Lower leg skin (tissue), 4 donors: ENCODE results near the gene GLT1D1. TPM values are rescaled to one million over a fixed set of nuclear protein-coding genes. Genes with fewer than 3 reads are reported as not detected.
A peak's percentile ranks its signal among the peaks of the same experiment; 100 is the strongest.

Source experiments
- DNase-seq, 2 donors: peaks; one replicate each; pipeline ENCODE4 v3.0.0-alpha.2; 2019; ENCODE audit warnings: low spot score in 2 of 2
- H3K4me3 ChIP-seq: fragments of 200-600 bp; sonication (generic); 2 replicates; pipeline ENCODE4 v1.5.1; 2017; ENCODE audit warnings: mild to moderate bottlenecking, low read depth; ENCODE audit not compliant: poor library complexity, severe bottlenecking
- CTCF ChIP-seq, 3 donors: fragments of 450-650 bp; IDR thresholded peaks; one replicate each; pipeline ENCODE4 v1.5.1; 2016; ENCODE audit warnings: antibody characterized with exemption in 3 of 3, mild to moderate bottlenecking in 3 of 3, moderate library complexity in 2 of 3
- POLR2A ChIP-seq, 2 donors: fragments of 450-650 bp; IDR thresholded peaks; one replicate each; pipeline ENCODE4 v1.6.1; 2016 to 2017; ENCODE audit warnings: antibody characterized with exemption in 2 of 2, mild to moderate bottlenecking in 1 of 2, moderate library complexity in 1 of 2
- WGBS, 2 donors: methylation state at CpG; one replicate each; pipeline ENCODE4 v1.1.5; 2018; 5-methylcytosine and 5-hydroxymethylcytosine counted together
- intact Hi-C: fragments of 100-400 bp; cut with DNase I; formaldehyde crosslinking; loops from one replicate; pipeline ENCODE4 v1.15.0; 2023; ENCODE audit warnings: low total_unique reads
- total RNA-seq, 4 donors: library from RNA; depleted of rRNA; stranded (reverse); fragments of >200 nt; gene quantifications; one replicate each; pipeline ENCODE4 v1.1.0, GENCODE V29; 2016

GLT1D1 gene
- total RNA-seq, 4 donors from 2014 or later, result 1.5 to 2.2 (median 1.9) TPM

- no peak for TF ChIP-seq CTCF (IDR thresholded peaks at IDR 0.05)
- TF ChIP-seq POLR2A (IDR thresholded peaks at IDR 0.05), result no peak
- no peak overlapping the region for H3K4me3 ChIP-seq
- intact Hi-C loops, result no loop called here
- WGBS, 2 donors, result 42 to 44% methylated on average over 13 of the region's 13 CpGs
- DNase-seq, result no peak
Observed at GRCh38 chr12:128818065-128819022, 34.9 kb upstream of the GLT1D1 start.

GRCh38 chr12:128819293-128820144, 33.8 kb upstream of the GLT1D1 start:
- no peak overlapping the region for H3K4me3 ChIP-seq
- TF ChIP-seq CTCF (IDR thresholded peaks at IDR 0.05) (no peak), POLR2A (IDR thresholded peaks at IDR 0.05) (no peak)
- intact Hi-C loops, result no loop called here
- 84 to 87% methylated on average over 16 of the region's 16 CpGs for WGBS, 2 donors
- DNase-seq, result no peak

GRCh38 chr12:128820253-128820652, 33.0 kb upstream of the GLT1D1 start:
- WGBS, 2 donors, result 94 to 95% methylated on average over 6 of the region's 6 CpGs
- DNase-seq, result no peak
- no peak overlapping the region for H3K4me3 ChIP-seq
- TF ChIP-seq CTCF (IDR thresholded peaks at IDR 0.05), result no peak
- no peak for TF ChIP-seq POLR2A (IDR thresholded peaks at IDR 0.05)
- intact Hi-C loops, result no loop called here

- DNase-seq, result peak in 1 of 2 donors; percentile 38
- 65 to 72% methylated on average over 7 of the region's 7 CpGs for whole genome bisulfite sequencing, 2 donors
- no peak for TF ChIP-seq POLR2A (IDR thresholded peaks at IDR 0.05)
- no peak for TF ChIP-seq CTCF (IDR thresholded peaks at IDR 0.05)
- H3K4me3 ChIP-seq, result no peak overlapping the region
- intact Hi-C loops, result no loop called here
Observed at GRCh38 chr12:128820723-128821432, 32.4 kb upstream of the GLT1D1 start.

GRCh38 chr12:128823216-128823915, 29.9 kb upstream of the GLT1D1 start:
- intact Hi-C loops, result no loop called here
- no peak for DNase-seq
- TF ChIP-seq POLR2A (IDR thresholded peaks at IDR 0.05) (no peak), CTCF (IDR thresholded peaks at IDR 0.05) (no peak)
- WGBS, 2 donors, result 1 to 2% methylated on average over 7 to 20 of the region's 88 CpGs
- H3K4me3 ChIP-seq, result peak overlapping the region; percentile 68
